HG02763 (cell line): ENCODE measurements around the gene ASB13.

Source experiments
- ATAC-seq: cut with Tn5 transposase; IDR thresholded peaks from one replicate; pipeline ENCODE4 v1.9.1; 2021; ENCODE audit warnings: mild to moderate bottlenecking, moderate library complexity; ENCODE audit not compliant: unreplicated experiment

ASB13 gene

GRCh38 chr10:5591336-5591824, 75.0 kb downstream of the ASB13 start:
- no peak for ATAC-seq

DNA sequence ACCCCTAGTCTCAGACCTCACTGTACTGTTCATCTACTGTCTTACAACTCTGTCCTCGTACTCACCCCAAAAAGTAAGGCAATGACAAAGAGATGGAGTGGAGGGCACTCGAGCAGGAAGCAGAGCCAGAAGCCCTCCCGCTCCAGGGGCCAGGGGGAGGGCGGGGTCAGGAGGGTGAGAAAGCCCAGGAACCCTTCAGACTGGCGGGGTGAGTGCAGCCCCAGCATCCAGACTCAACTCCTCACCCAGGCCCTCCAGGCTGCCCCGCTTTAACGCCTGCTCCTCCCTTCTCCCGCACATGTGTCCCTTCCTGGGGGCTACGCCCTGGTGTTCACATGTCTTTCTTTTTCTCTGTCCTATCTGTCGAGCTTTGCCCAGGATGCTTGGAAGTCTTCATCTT, 75.6 kb downstream of the ASB13 start:
- ATAC-seq = no peak

- no peak for ATAC-seq
These were observed 76.5 kb downstream of the ASB13 start for GRCh38 chr10:5589661-5590511.

DNA sequence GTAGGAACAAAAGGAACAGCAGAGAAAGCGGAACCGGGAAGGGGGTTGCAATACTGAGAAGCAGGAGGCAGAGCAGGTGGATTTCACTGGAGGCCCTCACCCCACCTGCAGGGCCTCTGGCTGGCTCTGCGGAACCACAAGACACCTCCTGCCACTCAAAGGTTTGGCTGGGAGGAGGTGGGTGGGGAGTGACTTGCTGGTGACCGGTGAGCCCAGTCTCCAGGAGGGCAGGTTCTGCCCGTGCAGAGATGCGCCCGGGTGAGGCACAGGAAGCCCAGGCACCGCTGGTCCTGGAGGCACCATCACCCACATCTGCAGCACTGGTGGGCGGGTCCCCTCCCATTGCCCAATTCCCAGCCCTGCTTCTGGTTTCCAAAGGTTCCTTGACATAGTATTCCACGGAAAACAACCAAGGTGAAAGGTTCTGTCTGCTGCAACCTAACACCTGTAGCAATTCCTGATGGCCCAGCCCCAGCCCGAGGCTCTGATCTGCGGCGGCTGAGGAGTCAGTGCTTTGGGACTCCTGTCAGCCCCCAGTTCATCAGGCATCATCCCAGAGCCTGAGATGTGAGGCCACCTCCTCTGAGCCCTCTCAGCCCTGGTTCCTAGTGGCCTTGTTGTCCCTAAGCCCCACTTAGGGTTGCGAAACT, 77.3 kb downstream of the ASB13 start:
- no peak for ATAC-seq
